ENCODE measurements around the gene RBP3. TPM values are rescaled to one million over a fixed set of nuclear protein-coding genes. Genes with fewer than 3 reads are reported as not detected.

RBP3 gene
- total RNA-seq, 4 donors from 2014 or later = not detected

DNA sequence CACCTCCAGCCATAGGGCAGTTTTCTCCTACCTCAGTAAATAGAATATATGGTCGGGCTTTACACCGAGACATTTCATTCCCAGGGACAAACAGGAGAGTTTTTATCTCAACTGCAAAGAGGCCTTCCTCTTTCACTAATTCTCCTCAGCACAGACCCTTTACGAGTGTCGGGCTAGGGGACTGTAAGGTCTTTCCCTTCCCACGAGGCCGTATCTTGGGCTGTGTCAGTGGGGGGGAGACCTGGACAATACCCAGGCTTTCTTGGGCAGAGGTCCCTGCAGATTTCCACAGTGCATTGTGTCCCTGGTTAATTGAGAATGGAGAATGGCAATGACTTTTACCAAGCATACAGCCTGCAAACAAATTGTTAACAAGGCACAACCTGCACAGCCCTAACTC lies 49.1 kb downstream of the RBP3 start:
- TF ChIP-seq, protein P1, sequence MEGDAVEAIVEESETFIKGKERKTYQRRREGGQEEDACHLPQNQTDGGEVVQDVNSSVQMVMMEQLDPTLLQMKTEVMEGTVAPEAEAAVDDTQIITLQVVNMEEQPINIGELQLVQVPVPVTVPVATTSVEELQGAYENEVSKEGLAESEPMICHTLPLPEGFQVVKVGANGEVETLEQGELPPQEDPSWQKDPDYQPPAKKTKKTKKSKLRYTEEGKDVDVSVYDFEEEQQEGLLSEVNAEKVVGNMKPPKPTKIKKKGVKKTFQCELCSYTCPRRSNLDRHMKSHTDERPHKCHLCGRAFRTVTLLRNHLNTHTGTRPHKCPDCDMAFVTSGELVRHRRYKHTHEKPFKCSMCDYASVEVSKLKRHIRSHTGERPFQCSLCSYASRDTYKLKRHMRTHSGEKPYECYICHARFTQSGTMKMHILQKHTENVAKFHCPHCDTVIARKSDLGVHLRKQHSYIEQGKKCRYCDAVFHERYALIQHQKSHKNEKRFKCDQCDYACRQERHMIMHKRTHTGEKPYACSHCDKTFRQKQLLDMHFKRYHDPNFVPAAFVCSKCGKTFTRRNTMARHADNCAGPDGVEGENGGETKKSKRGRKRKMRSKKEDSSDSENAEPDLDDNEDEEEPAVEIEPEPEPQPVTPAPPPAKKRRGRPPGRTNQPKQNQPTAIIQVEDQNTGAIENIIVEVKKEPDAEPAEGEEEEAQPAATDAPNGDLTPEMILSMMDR (IDR thresholded peaks at IDR 0.05; ENCODE audit: low read depth) = no peak

DNA sequence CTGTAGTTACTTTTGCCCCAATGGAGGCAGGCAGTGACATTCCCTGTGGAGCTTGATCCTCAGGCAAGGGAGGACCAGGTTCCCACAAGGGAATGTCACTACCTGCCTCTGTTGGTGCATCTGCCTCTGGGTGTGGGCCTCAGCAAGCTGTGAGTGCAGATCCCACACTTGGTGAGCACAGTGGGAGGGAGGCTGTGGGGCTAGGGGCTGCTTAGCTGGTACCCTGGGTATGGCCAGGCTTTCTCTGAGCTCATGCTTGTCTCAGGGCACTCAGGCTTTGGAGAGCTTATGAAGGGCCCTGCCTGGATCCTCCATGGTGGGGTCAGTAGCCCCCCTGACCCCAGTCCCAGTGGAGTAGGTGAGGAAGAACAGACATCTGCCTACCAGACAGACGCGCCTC lies 52.1 kb downstream of the RBP3 start:
- TF ChIP-seq, protein P1 (IDR thresholded peaks at IDR 0.05; ENCODE audit: low read depth) = no peak

DNA sequence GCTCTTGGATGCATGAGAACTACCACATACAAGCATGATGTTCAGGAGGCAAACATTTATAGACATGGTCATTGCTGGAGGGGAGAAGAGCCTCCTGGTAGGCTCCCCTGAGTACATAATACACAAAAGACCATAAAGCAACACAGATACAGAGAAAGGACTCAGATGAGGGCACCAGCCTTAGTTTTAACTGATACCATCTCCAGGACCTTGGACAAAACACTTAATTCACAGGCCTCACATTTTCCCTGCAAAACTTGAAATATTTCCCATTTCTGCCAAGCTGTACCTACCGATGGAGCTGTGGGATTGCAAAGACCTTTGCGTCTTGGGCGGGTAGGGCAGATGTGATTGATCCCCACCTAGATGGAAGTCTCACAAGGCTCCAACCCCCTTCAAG lies 52.6 kb downstream of the RBP3 start:
- TF ChIP-seq, protein P1 (IDR thresholded peaks at IDR 0.05; ENCODE audit: low read depth) = no peak

DNA sequence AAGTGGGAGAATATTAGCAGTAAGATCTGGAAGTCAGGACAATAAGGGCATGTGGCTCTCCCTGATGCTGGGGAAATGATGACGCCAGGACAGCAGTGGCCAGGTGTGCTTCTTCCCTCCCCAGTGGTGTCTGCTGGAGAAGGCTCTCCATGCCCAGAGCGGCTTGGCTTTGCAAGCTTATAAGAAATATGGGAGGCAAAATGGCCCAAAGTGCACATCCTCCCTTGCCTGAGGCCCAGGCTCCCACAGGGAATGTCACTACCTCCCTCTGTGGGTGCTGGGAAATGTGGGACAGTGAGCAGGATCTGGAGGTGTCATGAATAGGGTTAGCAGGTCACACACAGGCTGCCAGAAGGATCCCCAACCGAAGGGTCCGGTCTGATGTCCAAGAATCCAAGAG lies 53.0 kb downstream of the RBP3 start:
- TF ChIP-seq, protein P1 (IDR thresholded peaks at IDR 0.05; ENCODE audit: low read depth) = no peak

DNA sequence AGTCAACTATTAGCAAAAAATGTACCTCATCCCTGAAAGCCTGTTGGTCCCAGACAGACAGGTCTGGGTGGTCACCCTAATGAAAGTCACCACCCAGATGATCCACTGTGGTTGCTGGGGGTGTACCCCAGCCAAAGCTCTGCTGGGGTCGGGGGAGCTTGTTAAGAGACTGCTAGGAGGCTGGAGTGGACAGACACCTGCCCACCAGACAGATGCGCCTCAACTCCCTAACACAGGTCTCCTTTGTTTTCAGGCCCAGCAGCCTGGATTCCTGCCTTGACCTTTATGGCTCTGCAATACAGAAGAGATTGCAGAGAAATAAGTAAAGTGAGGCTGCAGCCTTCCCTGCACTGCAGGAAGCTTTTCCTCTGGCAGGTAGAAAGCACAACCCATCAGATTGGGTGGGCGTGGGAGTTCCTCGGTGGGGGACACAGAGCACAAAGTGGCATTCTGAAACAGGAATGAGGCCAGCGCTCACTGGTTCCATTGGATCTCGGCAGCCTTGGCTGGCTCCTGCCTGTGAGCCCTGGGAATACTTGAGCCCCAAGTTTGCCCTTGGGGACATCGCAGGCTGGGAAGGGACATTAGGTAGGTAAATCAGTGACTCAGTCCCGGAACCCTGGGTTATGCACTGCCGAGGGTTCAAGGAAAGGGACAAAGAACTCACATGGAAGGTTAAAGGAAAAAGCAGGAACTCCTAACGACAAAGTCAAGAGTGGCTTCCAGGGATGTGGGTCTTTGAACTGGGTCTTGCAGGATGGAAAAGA lies 53.9 kb downstream of the RBP3 start:
- TF ChIP-seq, protein P1 (IDR thresholded peaks at IDR 0.05; ENCODE audit: low read depth) = no peak

DNA sequence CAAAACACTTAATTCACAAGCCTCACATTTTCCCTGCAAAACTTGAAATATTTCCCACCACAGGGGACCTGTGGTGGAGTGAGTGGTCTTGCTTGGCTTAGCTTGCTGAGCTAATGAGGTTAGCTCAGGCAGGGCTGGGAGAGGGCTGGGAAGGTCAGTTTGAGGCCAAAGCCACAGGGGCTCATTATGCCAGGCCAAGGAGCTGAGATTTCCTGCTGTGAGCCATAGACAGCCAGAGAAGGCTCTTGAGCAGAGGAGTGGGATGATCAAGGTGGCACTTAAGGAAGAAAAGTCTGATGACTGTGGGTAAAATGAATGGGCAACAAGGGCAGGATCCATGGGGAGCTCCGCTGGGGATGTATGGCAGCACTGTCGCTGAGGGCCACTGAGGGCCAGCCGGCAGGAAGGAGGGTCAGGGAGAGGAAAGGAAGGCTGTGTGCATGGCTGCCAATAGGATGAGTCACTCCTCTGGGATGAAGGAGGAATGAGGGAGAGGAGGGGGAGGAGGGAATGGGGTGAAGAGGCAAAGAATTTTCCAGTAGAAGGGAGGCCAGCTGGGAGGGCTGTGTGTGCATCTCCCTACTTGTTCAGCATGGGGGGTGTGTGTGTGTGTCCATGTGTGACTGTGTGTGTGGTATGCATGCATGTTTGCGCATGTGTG lies 54.6 kb downstream of the RBP3 start:
- TF ChIP-seq, protein P1 (IDR thresholded peaks at IDR 0.05; ENCODE audit: low read depth) = no peak

DNA sequence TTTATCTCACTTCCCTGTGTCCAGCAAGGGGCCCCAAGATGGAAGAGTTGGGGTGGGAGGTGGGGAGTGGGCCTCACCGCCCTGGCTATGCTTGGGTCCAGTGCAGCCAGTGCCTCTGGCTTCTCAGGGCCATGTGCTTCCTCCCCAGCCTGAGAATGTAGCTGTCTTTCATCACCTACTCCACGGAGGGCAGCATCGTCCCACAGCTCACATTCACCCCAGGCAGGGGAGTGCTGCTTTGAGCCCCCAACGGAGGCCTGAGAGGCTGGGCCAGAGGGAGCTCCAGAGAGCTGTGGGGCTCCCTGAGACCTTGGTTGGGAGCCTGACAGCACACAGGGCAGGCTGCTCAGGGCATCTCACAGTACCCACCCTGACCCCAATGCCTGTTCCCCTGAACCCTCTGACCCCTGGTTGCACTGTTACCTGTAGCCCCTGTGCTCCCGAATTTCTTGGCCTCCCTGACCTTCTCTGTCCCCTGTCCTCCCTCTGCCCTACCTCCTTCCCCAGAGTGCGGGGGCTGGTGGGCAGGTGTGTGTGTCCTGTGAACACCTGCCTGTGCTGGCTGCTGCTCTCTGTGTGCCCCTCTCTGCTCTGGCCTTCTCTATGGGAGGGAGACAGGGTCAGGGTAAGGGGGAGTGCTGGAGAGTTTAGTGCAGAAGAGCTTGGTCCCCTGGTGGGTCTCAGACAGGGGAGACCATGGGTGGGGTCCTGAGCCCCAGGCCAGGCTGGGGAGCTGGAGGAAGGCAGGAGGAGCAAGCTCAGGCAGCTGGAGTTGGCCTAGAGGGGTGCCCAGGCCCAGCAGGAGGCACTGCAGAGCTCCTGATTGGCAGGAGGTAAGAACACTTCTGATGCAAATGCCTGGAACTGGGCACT lies 55.5 kb downstream of the RBP3 start:
- TF ChIP-seq, protein P1 (IDR thresholded peaks at IDR 0.05; ENCODE audit: low read depth) = no peak

Data from subcutaneous adipose tissue (tissue), 4 donors.